Natural killer cell (primary cell): ENCODE data around the gene NSL1. TPM values are rescaled to one million over a fixed set of nuclear protein-coding genes. Genes with fewer than 3 reads are reported as not detected.

Source experiments
- ATAC-seq, 3 donors: fragments of 150-1000 bp in 2 of 3; fragments of 200-7000 bp in 1 of 3; cut with Tn5 transposase; 1 replicate in 1 of 3; 2 replicates in 2 of 3; pipeline ENCODE4 v1.10.0; 2021; ENCODE audit warnings: mild to moderate bottlenecking in 2 of 3, moderate library complexity in 2 of 3
- DNase-seq, 2 donors: peaks; one replicate each; pipeline versions ENCODE4 v3.0.0 to v3.0.0-alpha.2; 2013 to 2021; ENCODE audit warnings: mixed read lengths in 1 of 2
- H3K27ac ChIP-seq: one replicate; pipeline ENCODE4 v1.5.1; 2013; ENCODE audit warnings: mild to moderate bottlenecking, low read length
- H3K27me3 ChIP-seq: one replicate; pipeline ENCODE4 v1.6.1; 2013; ENCODE audit warnings: low read length; ENCODE audit not compliant: control insufficient read depth, insufficient read depth
- H3K36me3 ChIP-seq: one replicate; pipeline ENCODE4 v1.6.1; 2013; ENCODE audit warnings: low read length; ENCODE audit not compliant: control insufficient read depth, insufficient read depth
- H3K4me1 ChIP-seq: one replicate; pipeline ENCODE4 v1.6.1; 2013; ENCODE audit warnings: low read length; ENCODE audit not compliant: control insufficient read depth, insufficient read depth
- H3K4me3 ChIP-seq: one replicate; pipeline ENCODE4 v1.5.1; 2013; ENCODE audit warnings: low read length
- H3K9me3 ChIP-seq: one replicate; pipeline ENCODE4 v1.6.1; 2013; ENCODE audit warnings: low read length; ENCODE audit not compliant: control insufficient read depth, insufficient read depth
- H3K27ac Mint-ChIP-seq, 2 donors: one replicate each; pipeline ENCODE4 v1.8.0; 2022; ENCODE audit warnings: mild to moderate bottlenecking in 2 of 2, mixed read lengths in 2 of 2, moderate library complexity in 1 of 2
- H3K27me3 Mint-ChIP-seq, 2 donors: one replicate each; pipeline ENCODE4 v1.8.0; 2022; ENCODE audit warnings: low read depth in 2 of 2, mixed read lengths in 2 of 2
- H3K36me3 Mint-ChIP-seq: one replicate; pipeline ENCODE4 v1.8.0; 2022; ENCODE audit warnings: mixed read lengths
- H3K4me1 Mint-ChIP-seq, 2 donors: one replicate each; pipeline ENCODE4 v1.8.0; 2022; ENCODE audit warnings: mixed read lengths in 2 of 2
- H3K4me3 Mint-ChIP-seq: one replicate; pipeline ENCODE4 v1.8.0; 2022; ENCODE audit warnings: mild to moderate bottlenecking, moderate library complexity, mixed read lengths
- H3K9me3 Mint-ChIP-seq, 2 donors: one replicate each; pipeline ENCODE4 v1.8.0; 2022; ENCODE audit warnings: mixed read lengths in 2 of 2
- WGBS: methylation state at CpG from one replicate; pipeline ENCODE4 v1.1.7; 2013; ENCODE audit warnings: missing lambda C conversion rate; ENCODE audit not compliant: insufficient coverage; 5-methylcytosine and 5-hydroxymethylcytosine counted together
- intact Hi-C: fragments of 100-400 bp; cut with micrococcal nuclease; formaldehyde crosslinking; loops from one replicate; pipeline ENCODE4 v1.14.2; 2022
- total RNA-seq, 4 donors: library from RNA; stranded (reverse); fragments of 120-200 nt in 1 of 4; gene quantifications; one replicate each; pipeline versions ENCODE4 v1.2.3 to v1.2.4, GENCODE V29; 2013 to 2022
- TF ChIP-seq, protein P1 (sequence below): fragments of 200-600 bp; IDR thresholded peaks from one replicate; pipeline ENCODE4 v1.8.0; 2022; ENCODE audit warnings: antibody characterized with exemption

Gene NSL1
- total RNA-seq, 3 donors from 2014 or later (not counting 1 experiment from before 2014, with no cell fraction given), result 17.0 to 23.8 (median 23.4) TPM

GRCh38 chr1:212752252-212752933, 39.2 kb downstream of the NSL1 start:
- TF ChIP-seq, protein P1, sequence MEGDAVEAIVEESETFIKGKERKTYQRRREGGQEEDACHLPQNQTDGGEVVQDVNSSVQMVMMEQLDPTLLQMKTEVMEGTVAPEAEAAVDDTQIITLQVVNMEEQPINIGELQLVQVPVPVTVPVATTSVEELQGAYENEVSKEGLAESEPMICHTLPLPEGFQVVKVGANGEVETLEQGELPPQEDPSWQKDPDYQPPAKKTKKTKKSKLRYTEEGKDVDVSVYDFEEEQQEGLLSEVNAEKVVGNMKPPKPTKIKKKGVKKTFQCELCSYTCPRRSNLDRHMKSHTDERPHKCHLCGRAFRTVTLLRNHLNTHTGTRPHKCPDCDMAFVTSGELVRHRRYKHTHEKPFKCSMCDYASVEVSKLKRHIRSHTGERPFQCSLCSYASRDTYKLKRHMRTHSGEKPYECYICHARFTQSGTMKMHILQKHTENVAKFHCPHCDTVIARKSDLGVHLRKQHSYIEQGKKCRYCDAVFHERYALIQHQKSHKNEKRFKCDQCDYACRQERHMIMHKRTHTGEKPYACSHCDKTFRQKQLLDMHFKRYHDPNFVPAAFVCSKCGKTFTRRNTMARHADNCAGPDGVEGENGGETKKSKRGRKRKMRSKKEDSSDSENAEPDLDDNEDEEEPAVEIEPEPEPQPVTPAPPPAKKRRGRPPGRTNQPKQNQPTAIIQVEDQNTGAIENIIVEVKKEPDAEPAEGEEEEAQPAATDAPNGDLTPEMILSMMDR, result no peak
- WGBS, result 82% methylated on average over 3 of the region's 3 CpGs
- Histone ChIP-seq H3K27me3 (no peaks in the 10 kb centered on the region), H3K4me1 (peaks cover 19% of the 10 kb centered on the region), H3K9me3 (no peaks in the 10 kb centered on the region), H3K36me3 (no peaks in the 10 kb centered on the region), H3K27ac (no peak overlapping the region), H3K4me3 (no peak overlapping the region)
- H3K36me3 Mint-ChIP-seq, result no peaks in the 10 kb centered on the region
- H3K9me3 Mint-ChIP-seq, result no peaks in the 10 kb centered on the region
- H3K27me3 Mint-ChIP-seq, result no peaks in the 10 kb centered on the region
- H3K4me1 Mint-ChIP-seq, result peaks cover 18 to 32% of the 10 kb centered on the region in 2 donors
- intact Hi-C loops, result loop anchor here (10.0 kb wide), 1 partner anchor 242 kb away; no protein-coding TSS in a partner anchor
- DNase-seq (peak in 1 of 2 donors; percentile 15), ATAC-seq (no peak)
- H3K27ac Mint-ChIP-seq, result peak overlapping the region in 1 of 2 donors; percentile 61
- no peak overlapping the region for H3K4me3 Mint-ChIP-seq

- H3K27me3 ChIP-seq, result no peaks in the 10 kb centered on the region
- Mint-ChIP-seq H3K27ac (peak overlapping the region in 1 of 2 donors; percentile 60), H3K4me3 (no peak overlapping the region), H3K27me3 (no peaks in the 10 kb centered on the region), H3K36me3 (no peaks in the 10 kb centered on the region), H3K4me1 (peaks cover 18 to 32% of the 10 kb centered on the region in 2 donors), H3K9me3 (no peaks in the 10 kb centered on the region)
- DNase-seq (peak in 1 of 2 donors; percentile 65), ATAC-seq (peak; percentile 38 to 64 (median 63))
- H3K4me1 ChIP-seq, result peaks cover 19% of the 10 kb centered on the region
- intact Hi-C loops, result loop anchor here (1.0 to 10.0 kb wide), 2 partner anchors 85 to 245 kb away; no protein-coding TSS in a partner anchor
- no peak overlapping the region for H3K27ac ChIP-seq
- WGBS, result 65% methylated on average over 4 of the region's 4 CpGs
- H3K9me3 ChIP-seq, result no peaks in the 10 kb centered on the region
- TF ChIP-seq, protein P1, result peak; percentile 79
- H3K36me3 ChIP-seq, result no peaks in the 10 kb centered on the region
- H3K4me3 ChIP-seq, result no peak overlapping the region
Observed at GRCh38 chr1:212749821-212750535, 41.6 kb downstream of the NSL1 start.

- no peaks in the 10 kb centered on the region for H3K27me3 Mint-ChIP-seq
- TF ChIP-seq, protein P1, result no peak
- no CpG with 5 or more reads among the region's 3 CpGs for WGBS
Observed at GRCh38 chr1:212746546-212746945, 45.0 kb downstream of the NSL1 start.

More at GRCh38 chr1:212746546-212746945, 45.0 kb downstream of the NSL1 start:
- no peak overlapping the region for H3K27ac ChIP-seq
- no peaks in the 10 kb centered on the region for H3K9me3 Mint-ChIP-seq
- H3K4me3 Mint-ChIP-seq, result no peak overlapping the region
- peaks cover 2% of the 10 kb centered on the region for H3K36me3 Mint-ChIP-seq
- intact Hi-C loops, result no loop called here
- no peak overlapping the region for H3K27ac Mint-ChIP-seq
- no peaks in the 10 kb centered on the region for H3K27me3 ChIP-seq
- no peak for DNase-seq
- H3K9me3 ChIP-seq, result no peaks in the 10 kb centered on the region
- no peak overlapping the region for H3K4me3 ChIP-seq
- no peaks in the 10 kb centered on the region for H3K36me3 ChIP-seq
- peaks cover under 1 to 7% of the 10 kb centered on the region in 2 donors for H3K4me1 Mint-ChIP-seq
- no peak for ATAC-seq
- peaks cover 5% of the 10 kb centered on the region for H3K4me1 ChIP-seq
